GM12801 (cell line): Measurements from ENCODE around the gene ZMIZ2.

Experiments
- TF ChIP-seq, protein P1 (sequence below): IDR thresholded peaks from one replicate; pipeline ENCODE4 v1.5.1; 2011; ENCODE audit warnings: control low read depth; ENCODE audit not compliant: insufficient read length; ENCODE audit errors: extremely low read depth

The ZMIZ2 gene

DNA sequence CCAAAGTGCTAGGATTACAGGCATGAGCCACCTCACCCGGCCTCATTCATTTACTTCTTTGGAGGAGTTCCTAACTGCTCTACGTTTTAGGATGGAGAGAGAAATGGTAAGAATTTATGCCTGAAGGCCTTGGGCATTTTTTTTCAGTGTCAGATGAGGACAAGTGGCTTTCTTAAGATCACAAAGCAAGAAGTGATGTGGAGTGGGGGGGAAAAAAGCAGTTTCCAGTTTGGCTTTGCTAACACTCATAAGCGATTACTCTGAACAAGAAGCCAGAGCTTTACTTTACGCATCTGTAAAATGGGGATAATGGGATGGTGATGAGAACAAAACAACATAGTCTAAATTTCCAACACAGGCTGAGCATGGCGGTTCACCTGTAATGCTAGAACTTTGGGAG is 45.3 kb downstream of the ZMIZ2 start:
- TF ChIP-seq, protein P1, sequence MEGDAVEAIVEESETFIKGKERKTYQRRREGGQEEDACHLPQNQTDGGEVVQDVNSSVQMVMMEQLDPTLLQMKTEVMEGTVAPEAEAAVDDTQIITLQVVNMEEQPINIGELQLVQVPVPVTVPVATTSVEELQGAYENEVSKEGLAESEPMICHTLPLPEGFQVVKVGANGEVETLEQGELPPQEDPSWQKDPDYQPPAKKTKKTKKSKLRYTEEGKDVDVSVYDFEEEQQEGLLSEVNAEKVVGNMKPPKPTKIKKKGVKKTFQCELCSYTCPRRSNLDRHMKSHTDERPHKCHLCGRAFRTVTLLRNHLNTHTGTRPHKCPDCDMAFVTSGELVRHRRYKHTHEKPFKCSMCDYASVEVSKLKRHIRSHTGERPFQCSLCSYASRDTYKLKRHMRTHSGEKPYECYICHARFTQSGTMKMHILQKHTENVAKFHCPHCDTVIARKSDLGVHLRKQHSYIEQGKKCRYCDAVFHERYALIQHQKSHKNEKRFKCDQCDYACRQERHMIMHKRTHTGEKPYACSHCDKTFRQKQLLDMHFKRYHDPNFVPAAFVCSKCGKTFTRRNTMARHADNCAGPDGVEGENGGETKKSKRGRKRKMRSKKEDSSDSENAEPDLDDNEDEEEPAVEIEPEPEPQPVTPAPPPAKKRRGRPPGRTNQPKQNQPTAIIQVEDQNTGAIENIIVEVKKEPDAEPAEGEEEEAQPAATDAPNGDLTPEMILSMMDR = no peak

DNA sequence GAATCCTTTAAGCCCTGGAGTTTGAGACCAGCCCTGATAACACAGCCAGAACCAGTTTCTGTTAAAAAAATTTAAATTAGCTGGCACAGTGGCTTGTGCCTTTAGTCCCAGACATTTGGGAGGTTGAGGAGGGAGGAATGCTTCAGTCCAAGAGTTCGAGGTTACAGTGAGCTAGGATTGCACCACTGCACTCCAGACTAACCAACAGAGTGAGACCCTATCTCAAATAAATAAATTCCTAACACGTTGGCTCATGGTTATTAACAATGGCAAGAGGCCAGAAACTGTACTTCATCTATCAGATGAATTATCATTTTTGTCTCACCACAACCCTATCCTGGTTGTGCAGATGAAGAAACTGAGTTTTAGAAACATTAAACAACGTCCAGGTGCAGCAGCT is 45.7 kb downstream of the ZMIZ2 start:
- TF ChIP-seq, protein P1 = no peak

DNA sequence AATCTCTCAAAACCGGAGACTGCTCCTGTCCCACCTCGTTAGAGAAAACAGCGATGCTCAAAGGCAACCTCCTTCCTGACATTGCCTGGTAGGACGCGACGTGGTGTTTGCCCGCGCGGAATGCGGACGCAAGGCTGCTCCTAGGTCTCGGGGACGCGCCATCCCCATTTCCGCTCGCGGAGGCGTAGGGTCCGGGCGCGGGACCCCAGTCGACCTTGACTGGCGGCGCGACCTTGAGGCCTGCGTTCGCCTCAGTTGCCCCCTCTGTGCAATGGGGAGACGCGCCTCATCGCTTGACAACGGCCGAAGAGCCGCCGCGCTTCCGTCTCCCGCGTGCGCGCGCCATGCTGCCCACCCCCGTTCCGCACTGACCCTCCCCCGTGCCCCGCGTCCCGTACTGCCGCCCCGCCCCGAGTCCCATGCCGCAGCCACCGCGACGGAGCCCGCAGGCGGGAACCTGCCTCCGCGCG is 47.4 kb downstream of the ZMIZ2 start:
- TF ChIP-seq, protein P1 = no peak

DNA sequence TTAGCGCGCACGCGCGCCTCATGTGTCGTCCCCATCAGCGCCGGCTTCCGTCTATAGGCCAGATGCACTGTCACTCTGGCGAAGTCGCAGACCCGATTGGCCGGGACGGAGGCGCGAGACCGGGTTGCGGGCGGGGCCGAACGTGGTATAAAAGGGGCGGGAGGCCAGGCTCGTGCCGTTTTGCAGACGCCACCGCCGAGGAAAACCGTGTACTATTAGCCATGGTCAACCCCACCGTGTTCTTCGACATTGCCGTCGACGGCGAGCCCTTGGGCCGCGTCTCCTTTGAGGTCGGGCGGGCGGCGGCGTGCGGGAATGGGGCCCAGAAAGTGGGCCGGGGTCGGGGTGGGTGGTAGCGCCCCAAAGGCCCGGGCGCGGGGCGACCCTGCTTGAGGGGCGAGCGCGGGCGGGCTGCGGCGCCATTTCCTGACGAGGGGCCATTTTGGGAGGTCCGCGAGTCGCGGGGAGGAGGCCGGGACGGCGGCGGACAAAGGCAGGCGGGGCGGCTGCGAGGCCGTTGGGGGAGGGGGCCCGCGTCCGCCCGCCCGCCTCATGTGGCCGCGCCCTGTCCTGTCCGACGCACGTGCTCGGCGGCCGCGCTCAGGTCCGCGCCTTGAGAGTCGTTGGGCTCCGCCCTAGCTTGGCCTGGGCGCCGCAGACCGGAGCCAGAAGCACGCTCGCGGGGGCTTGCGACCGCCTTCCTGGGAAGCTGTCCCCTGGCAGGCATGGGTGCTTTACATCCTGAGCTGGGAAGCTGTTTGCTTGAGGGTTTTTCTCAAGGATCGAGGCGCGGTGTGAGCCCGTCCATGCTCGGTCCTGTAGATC is 48.1 kb downstream of the ZMIZ2 start, which contains the start of gene PPIA:
PPIA (plus strand) TSS at position 178 of the 825 bp plus-strand sequence; CDS start at position 222, 44 bp downstream.
- TF ChIP-seq, protein P1 = no peak

DNA sequence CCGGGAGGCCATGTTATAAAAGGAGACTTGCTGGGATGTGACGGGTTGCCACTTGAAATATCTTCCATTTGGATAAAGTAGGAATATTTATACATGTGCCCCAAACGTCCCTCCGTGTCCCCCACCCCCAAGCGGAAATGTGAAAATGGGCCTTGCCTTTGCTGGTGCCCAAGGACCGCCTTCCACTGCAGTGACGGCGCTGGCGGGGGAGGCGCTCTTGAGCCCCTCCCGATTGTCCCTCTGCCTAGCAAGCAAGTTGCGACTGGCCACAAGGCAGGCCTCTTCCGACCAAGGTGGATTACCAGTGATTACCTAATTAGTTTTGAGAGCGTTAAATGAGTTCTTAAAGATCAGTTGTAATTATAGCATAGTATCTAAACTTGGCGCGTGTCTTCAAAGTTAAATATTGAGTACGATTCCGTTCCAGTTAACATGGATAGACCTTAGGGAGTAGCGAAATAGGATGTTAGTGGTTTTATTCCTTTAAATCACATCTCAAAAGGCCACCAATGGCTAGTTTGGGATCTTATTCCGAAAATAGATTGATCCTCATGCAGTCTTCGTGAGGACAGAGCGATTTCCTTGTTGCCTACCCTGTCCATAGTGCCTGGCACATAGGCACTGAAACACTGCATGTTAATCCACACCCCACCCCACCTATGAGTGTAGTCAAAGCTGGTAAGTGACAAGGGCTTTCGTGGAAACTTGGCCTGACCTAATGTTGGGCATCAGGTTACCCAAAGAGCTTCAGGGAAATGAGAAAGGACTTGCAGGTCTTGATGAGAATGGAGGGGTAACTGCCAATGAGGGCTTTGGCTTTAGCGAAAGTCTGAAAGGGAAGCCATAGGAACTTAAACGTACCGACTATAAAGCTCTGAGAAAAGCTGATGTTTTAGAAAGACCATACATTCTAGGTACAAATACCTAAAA is 48.9 kb downstream of the ZMIZ2 start:
- TF ChIP-seq, protein P1 = no peak

DNA sequence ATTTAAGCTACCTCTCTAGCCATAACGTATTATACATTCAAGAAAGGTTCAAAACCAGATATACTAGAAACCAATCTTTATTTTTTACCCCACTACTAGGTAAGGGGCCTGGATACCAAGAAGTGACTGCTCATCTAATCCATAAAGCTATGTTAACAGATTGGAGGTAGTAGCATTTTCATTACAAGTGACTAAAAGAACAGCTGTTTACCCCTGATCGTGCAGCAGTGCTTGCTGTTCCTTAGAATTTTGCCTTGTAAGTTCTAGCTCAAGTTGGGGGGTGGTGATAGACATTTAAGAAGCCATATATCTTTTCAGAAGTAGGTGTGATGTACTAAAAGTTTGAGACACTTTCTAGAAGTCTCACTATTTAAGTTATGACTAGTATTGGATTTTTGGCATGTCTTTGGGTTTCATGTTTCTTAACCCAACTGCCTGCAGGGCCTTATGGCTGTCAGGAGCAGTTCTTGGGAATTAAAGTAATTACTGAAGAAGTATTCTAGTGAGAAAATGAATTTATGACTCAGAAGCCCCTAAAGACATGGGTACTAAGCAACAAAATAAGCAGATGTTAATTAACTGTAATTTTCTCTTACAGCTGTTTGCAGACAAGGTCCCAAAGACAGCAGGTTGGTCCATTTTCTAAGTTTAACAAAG is 50.1 kb downstream of the ZMIZ2 start:
- TF ChIP-seq, protein P1 = no peak

DNA sequence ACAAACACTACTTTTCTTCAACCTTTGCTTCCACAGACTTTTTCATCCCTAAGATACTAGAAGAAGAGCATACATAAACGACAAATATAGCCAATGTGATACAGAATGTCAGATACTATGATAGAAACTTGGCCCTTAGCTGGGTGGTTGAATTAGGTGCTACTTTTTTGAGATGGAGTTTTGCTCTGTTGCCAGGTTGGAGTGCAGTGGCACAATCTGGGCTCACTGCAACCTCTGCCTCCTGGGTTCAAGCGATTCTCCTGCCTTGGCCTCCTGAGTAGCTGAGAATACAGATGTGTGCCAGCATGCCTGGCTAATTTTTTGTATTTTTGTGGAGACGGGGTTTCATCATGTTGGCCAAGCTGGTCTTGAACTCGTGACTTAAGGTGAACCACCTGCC is 51.3 kb downstream of the ZMIZ2 start:
- TF ChIP-seq, protein P1 = no peak
